CD4-positive, alpha-beta T cell treated with Interleukin-6 for 4 hours (primary cell): Measurements from ENCODE around the gene CALML3.
A peak's percentile ranks its signal among the peaks of the same experiment; 100 is the strongest.
"Not testable (repeated sequence)": the region's sequence is repeated elsewhere in the genome, so short reads cannot be mapped to it uniquely, and the experiment has no call there.

Source experiments
- DNase-seq: peaks from one replicate; pipeline ENCODE4 v3.0.0-alpha.2; 2020; ENCODE audit warnings: mixed read lengths

Gene CALML3

DNA sequence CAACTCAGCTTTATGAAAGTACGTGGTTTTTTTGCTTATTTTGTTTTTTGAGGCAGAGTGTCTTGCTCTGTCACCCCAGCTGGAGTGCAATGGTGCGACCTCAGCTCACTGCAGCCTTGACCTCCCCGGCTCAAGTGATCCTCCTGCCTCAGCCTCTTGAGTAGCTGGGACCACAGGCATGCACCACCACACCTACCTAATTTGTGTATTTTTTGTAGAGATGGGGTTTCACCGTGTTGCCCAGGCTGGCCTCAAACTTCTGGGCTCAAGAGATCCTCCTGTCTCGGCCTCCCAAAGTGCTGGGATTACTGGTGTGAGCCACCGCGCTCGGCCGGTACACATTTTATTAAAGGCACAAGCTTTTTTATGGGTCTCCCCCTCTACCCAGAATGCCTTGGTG is 34.3 kb downstream of the CALML3 start:
- not testable (repeated sequence) for DNase-seq

DNA sequence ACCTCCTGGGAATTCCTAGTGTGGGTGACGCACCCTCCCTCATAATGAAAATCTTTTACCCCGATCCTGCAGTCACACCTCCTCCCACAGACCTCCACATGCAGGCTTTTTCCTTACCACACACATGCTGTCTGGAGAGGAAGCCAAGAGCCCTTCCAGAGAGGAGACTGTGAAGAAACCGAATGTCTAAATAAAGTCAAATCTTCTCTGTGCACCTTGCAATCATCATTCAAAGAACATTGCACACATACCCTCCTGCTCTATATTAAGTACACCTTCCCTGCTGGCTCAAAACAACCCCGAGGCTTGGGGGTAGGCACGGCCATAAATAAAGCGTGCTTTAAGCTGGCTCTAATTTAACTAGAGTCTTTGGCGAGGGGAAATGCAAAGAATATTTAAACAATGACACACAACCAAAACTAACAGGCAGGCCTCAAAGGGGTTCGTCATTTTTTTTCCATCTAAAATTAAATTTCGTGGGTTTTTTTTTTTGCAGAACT is 34.9 kb downstream of the CALML3 start:
- DNase-seq, result no peak

DNA sequence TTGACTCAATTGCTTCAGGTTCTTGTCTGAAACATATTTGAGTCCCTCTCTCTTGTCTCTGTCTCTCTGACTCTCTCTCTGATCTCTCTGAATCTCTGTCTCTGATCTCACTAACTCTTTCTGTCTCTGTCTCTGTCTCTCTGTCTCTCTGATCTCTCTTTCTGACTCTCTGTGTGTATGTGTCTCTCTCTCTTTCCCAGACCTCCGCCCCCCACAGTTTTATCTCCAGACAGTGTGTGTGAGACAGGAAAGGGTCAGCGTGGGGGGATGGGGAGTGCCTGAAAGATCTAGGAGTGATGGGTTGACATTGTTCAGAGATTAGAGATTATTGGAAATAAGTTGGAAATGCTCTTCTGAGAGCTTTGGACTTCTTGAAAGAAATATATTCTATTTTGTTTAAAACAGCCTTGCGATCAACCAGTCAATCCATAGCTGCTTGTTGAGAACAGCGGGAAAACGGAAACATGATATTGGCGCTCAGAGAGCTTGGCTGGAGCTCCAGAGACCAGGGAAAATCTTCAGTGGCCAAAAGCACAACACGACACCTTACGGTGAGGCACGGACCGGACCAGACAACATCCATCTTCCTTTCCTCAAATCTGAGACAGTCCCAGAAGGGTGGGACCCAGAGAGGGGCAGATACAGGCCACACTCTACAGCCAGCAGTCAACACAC is 35.5 kb downstream of the CALML3 start:
- DNase-seq, result no peak

DNA sequence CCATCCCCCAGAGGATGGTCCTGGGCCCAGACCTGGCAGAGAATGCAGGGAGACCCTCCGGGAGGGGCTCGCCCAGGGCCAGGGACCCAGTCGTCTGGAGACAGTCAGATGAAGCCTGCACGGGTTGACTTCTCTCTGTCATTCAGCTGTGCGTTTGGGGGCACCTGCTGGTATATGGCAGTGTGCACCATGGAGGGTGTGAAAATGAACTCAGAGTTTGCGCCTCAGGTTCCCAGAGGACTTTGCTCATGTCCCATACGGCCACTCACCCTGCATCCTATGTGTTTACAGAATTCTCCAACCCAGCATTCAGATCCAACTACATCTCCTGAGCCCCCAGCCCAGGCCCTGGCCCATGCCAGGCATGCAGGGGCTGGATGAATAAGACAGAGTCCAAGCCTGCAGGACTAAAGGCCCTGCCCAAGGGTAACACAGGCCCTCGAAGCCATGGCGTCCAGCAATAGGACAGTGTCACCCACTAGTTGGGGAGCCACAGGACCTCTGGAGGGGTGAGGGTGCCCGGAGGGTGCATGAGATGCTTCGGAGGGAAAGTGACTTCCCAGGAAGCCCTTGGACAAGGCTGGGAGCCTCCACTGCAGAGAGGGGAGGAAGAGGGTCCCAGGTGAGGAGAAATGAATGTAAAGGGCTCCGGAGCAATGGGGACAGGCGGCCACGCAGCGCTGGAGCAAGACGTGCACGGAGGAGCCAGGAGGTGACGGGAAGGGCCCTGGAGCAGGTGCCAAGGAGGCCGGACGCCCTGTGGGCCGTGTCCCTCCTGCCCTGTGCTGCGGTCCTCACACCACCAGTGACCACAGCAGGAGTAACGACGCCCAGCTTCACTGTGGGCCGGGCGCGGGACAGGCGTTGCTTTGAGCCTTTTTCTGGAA is 36.3 kb downstream of the CALML3 start:
- no peak for DNase-seq

DNA sequence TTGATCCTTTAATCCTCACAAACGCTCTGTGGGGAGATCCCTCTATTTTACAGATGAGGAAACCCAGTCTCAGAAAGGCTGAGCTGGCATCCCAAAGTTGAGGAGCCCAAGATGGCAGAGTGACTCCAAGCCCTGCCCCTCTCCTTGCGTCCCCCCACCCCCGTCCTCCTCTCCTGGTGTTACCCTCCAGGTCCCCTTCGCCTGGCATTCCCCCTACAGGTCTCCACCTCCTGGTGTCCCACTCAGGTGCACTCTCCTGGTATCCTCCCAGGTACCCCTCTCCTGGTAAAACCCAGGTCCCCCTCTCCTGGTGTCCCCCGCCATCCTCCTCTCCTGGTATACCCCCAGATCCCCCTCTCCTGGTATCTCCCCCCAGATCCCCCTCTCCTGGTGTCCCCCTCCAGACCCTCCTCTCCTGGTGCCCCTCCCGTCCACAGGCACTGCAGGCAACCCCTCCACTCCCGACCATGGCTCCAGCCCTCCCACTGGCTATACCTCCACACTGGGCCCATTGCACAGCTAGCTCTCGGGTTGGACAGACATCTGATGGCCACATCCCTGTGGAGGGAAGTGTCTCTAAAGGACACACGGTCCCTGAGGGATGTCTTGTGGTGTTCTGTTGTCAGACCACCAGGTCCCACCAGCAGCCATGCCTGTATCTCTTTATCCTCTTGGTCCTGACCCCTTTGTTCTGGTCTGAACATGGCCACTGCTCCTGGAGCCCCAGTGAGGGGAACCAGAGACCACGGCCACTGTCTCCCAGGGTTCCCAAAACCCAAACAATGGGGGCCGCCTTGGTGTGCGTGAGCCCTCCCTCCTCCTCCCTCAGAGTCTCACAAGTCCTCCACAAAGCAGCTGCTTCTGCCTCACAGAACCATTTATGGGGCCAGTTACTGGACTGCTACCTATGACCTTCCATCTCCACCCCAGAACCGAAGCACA is 37.2 kb downstream of the CALML3 start:
- DNase-seq, result no peak

DNA sequence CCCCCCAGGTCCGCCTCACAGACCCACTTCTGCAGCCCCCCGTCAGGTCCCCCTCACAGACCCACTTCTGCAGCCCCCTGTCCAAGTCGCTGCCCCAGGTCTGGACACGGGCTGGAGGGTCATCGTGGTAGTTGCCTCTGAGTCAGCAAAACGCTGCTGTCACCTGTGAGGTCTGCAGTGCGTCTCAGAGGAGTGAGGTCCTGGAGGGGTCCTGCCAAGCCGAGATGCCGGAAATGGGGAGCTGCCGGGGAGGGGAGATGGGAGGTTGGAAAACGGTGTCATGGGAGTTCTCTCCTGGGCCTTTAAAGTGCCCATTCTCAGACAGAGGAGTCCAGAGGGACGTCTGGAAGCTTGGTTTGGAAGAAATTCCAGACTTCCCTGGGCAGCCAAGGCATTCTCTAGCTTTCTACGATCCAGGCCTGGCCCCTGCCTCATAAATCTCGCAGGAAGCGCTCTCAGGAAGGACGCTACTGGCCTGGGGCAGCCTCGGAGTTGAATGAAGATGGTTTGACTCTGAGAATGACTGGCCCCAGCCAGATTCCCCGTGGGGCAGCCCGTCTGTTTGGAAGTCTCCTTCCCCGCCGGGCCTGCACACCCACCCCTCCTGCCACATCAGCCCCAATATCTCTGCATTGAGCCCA is 38.7 kb downstream of the CALML3 start:
- DNase-seq, result no peak

DNA sequence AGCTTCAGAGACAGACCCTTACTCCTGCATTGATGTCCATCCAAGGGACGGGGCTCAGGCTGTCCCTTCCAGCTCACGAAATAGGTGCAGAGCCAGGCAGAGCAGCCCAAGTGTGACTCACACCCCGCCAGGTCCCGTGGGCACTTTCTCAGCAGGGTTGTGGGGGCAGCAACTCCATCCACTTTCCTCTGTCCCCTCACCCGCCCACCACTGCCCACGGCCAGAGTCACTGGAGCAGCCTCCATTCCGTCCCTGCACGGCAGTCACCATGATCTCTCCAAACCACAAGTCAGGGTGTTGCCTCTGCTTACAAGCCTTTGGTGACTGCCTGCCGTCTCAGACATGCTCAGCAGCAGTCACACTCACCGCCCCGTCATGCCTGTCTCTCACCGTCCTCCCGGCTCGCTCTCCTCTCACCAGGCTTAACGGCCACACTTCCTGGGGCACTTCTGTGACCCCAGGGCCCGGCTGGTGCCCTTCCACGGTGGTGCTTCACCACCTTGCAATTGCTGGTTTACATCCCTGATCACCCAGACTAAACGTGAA is 39.3 kb downstream of the CALML3 start:
- DNase-seq, result peak; percentile 78

DNA sequence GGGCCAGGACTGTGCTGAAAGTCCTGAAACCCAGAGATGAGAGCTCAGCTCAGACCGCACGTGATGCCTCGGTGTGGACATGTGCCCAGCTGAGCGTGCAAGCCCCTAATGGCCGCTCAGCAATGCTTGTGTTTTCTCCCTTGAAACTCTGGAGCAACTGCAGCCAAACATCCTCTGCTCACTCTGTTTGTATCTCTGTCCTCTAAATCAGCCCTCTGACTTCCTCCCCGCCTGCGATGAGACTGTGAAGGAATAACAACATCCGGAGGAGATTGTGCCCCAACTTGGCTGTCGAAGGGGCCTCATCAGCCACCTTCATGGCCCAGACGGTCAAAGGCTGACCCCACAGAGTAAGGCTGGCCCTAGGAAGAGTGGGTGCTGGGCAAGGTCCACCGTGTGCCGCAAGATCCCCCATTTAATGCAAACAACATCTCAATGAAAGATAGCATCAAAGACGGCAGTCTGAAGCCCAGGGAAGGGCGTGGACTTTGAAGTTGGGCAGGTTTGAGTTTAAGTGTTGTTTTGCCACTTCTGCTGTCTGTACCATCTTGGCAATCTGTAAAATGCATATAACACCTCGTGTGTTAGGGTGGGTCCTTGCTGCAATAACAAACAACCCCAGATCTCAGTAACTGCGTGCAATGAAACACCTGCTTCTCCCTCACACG is 39.9 kb downstream of the CALML3 start:
- peak; percentile 69 for DNase-seq

DNA sequence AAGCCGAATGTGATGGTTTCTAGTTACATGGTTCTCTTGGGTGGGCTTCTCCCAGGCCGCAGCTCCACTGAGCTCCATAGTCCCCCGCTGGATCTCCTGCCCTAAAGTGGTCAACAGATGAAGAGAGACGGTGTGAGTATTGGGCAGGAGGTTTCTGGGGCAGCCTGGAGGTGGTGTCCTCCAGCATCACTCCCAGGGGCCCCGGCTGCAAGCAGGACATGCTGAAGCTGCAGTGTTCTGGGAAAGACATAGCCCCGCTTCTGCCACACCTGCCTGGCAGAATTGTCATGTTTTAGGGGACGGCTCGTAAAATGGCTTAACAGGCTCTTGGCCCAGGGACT is 40.4 kb downstream of the CALML3 start:
- DNase-seq, result no peak

DNA sequence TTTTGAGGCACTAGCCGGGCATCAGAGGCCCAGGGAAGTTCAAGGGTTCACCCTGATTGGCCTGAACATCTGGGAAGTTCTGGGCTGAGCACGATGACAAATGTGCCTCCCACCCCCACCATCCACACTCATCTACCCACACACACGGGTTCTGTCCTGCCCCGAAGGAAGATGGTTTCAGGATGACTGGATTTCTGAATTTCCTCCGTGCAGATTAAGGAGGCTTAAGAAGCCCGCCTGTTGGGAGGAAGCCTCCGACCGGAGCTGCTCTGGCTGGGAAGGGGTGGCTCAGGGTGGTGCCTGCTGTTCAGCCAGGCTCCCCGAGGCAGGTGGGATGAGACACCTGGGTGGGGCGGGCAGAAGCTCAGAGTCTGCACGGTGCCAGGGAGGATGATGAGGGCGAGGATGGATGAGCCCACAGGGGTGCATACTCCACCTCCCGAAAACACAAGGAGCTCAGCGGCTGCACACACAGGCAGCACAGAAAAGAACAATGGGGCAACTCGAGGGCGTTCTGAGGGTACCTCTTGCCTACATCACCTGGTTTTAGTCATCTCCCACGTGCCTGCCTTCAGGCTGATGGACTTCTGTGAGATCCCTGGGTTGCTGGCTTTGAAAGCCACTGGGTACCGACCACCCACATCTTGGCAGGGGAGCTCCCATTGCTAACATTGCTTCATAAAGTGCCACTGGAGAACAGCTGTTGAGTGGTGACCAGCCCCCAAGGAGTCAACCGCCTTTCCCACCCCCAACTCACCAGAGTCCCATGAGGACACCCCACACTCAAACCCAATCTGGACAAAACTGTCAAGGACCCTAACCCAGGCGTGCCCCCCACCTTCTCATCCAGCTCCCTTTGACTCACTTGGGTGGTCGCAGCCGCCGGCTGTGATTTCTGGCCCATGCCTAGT is 41.2 kb downstream of the CALML3 start:
- DNase-seq, result no peak

DNA sequence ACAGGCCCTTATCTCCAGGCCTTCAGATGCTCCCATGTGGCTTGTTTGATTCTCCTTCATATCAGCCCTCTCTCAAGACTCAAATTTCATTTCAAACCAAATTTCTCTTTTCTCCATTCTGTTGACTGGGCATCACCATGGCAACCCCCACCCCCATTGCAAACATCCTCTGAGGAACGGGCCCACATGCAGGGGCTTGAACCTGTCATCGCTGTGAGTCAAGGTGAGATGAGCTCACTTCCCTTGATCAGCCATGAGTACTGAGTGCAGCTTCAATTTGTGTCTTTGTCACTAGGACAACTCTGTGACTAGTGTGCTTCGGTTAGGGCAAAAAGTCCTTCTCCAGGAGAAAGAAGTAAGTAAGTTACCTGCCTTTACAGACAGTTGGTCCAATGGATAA is 41.9 kb downstream of the CALML3 start:
- DNase-seq, result peak; percentile 53

DNA sequence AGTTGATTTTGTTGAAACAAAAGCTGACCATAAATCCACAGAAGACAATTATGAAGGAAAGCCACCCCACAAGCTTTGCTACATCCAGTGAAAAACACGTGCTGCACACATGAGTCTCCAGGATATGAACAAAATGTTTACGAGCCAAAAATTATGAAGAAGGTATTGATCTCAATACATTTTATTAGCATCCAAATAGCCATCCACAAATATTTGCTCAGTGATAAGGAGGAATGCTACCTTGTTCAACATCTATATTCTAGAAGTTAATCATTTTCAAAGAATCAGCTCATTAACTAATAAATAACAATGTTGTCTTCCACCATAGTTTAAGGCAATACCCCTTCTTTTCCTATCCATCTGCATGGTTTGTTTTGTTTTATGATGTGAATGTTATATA is 42.7 kb downstream of the CALML3 start:
- no peak for DNase-seq

DNA sequence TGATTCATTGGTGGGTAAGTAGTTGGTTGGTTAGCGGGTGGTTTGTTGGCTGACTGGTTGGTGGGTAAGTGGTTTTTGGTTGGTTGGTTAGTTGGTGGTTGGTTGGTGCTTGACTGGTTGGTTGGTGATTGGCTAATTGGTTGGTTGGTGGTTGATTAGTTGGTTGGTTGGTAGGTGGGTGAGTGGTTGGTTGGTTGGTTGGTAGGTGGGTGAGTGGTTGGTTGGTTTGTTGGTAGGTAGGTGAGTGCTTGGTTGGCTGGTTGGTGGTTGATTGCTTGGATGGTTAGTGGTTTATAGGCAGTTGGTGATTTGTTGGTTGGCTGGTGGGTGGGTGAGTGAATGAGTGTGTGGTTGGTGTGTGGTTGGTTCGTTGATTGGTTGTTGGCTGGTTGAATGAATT is 44.2 kb downstream of the CALML3 start:
- DNase-seq, result no peak

DNA sequence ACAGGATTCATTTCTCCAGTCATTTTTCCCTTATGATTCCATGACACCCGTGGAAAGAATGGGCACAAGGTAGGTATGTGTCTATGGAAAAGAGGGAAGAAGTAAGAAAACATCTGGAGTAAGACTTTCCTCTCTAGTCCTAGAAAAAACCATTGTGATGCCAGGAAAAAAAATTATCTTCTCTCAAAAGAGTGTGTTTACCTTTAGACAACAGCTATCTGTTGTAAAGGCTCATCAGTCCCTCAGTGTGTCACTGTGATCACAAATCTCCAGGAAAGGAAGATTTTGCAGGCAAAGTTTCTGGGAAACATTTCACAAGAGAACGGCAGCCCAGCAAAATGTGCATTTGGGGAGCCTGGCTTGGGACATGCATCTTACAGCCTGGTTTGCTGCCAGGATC is 44.8 kb downstream of the CALML3 start:
- no peak for DNase-seq

DNA sequence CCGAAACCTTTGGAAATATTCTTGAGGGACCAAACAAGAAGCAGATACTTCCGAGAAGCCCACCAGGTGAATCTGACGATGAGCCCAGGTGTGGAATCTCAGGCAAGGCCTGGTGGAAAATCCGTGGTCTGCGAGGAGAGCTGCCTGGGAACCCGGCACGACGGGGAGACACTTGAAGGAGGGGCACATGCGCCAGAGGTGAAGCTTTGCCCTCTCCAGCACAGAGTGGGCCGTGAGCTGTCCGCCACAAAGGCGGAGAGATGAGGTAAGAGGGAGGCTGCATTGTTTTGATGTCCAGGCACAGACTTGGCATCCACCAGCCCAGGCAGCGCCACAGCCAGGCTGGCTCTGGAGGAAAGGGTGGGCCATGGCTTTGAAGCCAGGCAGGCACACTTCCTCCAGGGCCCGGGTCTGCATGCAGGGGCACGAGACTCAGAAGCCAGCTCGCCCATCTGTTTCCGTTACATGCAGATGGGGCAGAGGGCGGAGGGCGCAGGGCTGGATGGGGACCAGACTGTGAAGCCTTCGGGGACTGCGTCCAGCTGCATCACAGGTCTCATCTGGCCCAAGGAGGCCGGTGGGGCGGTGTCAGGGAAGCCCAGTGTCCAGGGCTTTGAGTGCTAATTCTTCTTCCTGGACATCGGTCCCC is 45.4 kb downstream of the CALML3 start:
- DNase-seq, result no peak

DNA sequence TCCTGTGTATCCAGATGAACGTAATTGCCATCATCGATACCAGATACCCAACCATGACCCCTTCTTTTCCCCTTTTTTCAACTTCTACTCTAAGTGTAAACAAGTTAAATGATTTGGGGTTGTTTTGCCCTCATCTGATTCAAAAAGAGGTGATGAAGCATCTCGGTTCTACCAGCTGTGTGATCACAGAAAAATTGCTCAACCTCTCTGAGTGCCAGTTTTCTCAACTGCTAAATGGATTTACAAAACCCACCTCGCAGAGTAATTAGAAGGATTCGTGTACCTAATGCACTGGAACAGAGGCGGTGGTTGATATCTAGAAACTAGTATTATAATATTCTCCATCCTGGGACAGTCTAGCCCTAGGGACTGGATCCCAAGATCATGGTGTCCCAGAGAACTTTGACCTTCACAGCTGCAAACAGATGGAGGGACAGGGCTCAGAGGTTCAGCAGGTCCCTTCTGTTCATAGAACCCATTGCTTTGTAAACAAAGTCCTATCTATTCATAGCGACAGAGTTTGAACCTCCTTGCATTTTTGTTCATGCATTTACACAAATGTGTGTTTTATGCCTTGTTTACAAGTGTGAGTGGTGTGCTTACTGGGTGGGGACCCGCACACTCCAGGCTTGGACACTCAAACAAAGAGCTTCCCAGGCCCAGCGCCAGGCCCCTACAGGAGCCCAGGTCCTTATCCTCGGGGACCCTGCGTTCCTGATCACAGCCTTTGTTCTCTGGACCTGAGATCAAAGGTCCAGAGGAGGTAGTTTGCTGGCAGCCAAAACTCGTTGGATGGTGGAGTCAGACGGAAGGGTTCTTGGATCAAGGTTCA is 46.4 kb downstream of the CALML3 start:
- no peak for DNase-seq

DNA sequence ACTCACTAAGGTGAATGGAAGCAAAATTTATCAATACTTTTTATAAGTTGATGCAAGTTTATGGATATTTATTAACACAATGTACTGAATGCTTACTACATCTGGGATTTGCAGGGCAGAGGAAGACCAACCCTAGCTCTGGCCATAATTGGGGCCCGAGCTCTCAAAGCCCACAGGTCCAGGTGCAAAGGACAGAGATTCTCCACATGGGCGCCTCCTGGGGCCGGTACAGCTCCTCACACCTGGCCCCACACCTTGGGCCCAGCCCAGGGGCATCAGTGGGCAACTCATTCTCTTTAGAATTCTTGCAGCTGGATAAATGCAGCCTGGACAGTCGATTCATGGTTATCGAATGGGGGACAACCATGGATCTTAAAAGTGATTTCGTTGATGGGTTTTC is 47.1 kb downstream of the CALML3 start:
- DNase-seq, result no peak

DNA sequence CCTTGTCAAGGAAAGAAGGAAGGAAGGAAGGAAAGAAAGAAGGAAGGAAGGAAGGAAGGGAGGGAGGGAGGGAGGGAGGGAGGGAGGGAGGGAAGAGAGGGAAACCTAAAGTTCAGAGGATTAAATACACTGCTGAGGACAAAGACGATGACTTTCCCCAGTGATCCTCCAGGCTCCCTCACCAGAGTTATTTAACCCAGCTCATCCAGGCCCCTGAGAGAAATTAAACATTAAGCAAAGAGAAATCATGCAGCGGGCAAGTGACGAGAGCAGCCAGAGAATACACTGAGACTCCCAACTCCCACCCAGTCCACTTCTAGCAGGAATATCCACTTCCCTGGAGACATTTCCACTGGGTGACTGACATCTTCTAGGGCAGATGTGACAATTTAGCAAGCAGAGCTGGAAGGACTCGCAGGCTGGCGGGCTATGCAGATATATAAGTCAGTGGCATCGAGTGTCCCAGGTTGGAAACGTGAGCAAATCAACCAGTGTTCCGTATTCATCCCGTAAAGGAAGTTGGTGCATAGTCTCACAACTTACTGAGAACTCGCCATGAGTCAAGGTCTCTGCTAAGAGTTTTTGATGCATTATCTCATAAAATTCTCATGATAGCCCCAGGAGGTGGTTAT is 48.7 kb downstream of the CALML3 start:
- DNase-seq, result no peak
